ENCODE data around the gene INSYN1. TPM values are rescaled to one million over a fixed set of nuclear protein-coding genes. Genes with fewer than 3 reads are reported as not detected.

Gene INSYN1
- total RNA-seq, 2 experiments from 2014 or later: not detected

- DNase-seq (no peak), ATAC-seq (no peak)
- H3K4me3 Mint-ChIP-seq: no peak overlapping the region
- H3K36me3 Mint-ChIP-seq (ENCODE audit: low read depth): no peaks in the 10 kb centered on the region
- peaks cover 13% of the 10 kb centered on the region for H3K4me1 Mint-ChIP-seq (ENCODE audit: low read depth)
- ChIA-PET CTCF (interaction anchor here (0.6 to 2.0 kb wide), 7 partner anchors 9 to 1229 kb away, joined by 3 to 16 read pairs (median 3); no protein-coding TSS in a partner anchor), POLR2A (no interaction called here)
- no peaks in the 10 kb centered on the region for H3K9me3 Mint-ChIP-seq (ENCODE audit: insufficient read depth)
- no peak overlapping the region for H3K27ac Mint-ChIP-seq
- peaks cover 49% of the 10 kb centered on the region for H3K27me3 Mint-ChIP-seq (ENCODE audit: low read depth)
Measured at GRCh38 chr15:73691396-73691795, 61.8 kb downstream of the INSYN1 start.

GRCh38 chr15:73688455-73688854, 64.7 kb downstream of the INSYN1 start:
- Mint-ChIP-seq H3K27me3 (ENCODE audit: low read depth) (peaks cover 49% of the 10 kb centered on the region), H3K4me3 (no peak overlapping the region), H3K9me3 (ENCODE audit: insufficient read depth) (no peaks in the 10 kb centered on the region), H3K4me1 (ENCODE audit: low read depth) (peaks cover 8% of the 10 kb centered on the region), H3K36me3 (ENCODE audit: low read depth) (no peaks in the 10 kb centered on the region), H3K27ac (no peak overlapping the region)
- ATAC-seq (no peak), DNase-seq (no peak)
- CTCF ChIA-PET: interaction anchor here (0.6 to 3.7 kb wide), 3 partner anchors 11 to 16 kb away, joined by 3 to 30 read pairs (median 4); no protein-coding TSS in a partner anchor
- POLR2A ChIA-PET: no interaction called here

GRCh38 chr15:73687351-73687750, 65.8 kb downstream of the INSYN1 start:
- Mint-ChIP-seq H3K4me1 (ENCODE audit: low read depth) (peaks cover 11% of the 10 kb centered on the region), H3K27me3 (ENCODE audit: low read depth) (peaks cover 51% of the 10 kb centered on the region), H3K9me3 (ENCODE audit: insufficient read depth) (no peaks in the 10 kb centered on the region), H3K4me3 (no peak overlapping the region), H3K36me3 (ENCODE audit: low read depth) (no peaks in the 10 kb centered on the region), H3K27ac (no peak overlapping the region)
- CTCF ChIA-PET: interaction anchor here (2.0 to 3.7 kb wide), 2 partner anchors 10 to 17 kb away, joined by 17 to 30 read pairs; no protein-coding TSS in a partner anchor
- ATAC-seq (no peak), DNase-seq (no peak)
- POLR2A ChIA-PET: no interaction called here

- Mint-ChIP-seq H3K9me3 (ENCODE audit: insufficient read depth) (no peaks in the 10 kb centered on the region), H3K27me3 (ENCODE audit: low read depth) (peaks cover 57% of the 10 kb centered on the region), H3K4me1 (ENCODE audit: low read depth) (peaks cover 11% of the 10 kb centered on the region), H3K27ac (no peak overlapping the region), H3K36me3 (ENCODE audit: low read depth) (no peaks in the 10 kb centered on the region), H3K4me3 (no peak overlapping the region)
- POLR2A ChIA-PET: no interaction called here
- ATAC-seq (no peak), DNase-seq (no peak)
- CTCF ChIA-PET: interaction anchor here (1.4 to 4.4 kb wide), 6 partner anchors 8 to 50 kb away, joined by 4 to 30 read pairs (median 12); no protein-coding TSS in a partner anchor
Measured at GRCh38 chr15:73686781-73687256, 66.3 kb downstream of the INSYN1 start.

GRCh38 chr15:73685981-73686380, 67.2 kb downstream of the INSYN1 start:
- no peak overlapping the region for H3K4me3 Mint-ChIP-seq
- H3K27me3 Mint-ChIP-seq (ENCODE audit: low read depth): peaks cover 65% of the 10 kb centered on the region
- H3K4me1 Mint-ChIP-seq (ENCODE audit: low read depth): peaks cover 11% of the 10 kb centered on the region
- CTCF ChIA-PET: interaction anchor here (1.1 to 4.4 kb wide), 7 partner anchors 8 to 124 kb away, joined by 3 to 30 read pairs (median 7); no protein-coding TSS in a partner anchor
- H3K36me3 Mint-ChIP-seq (ENCODE audit: low read depth): no peaks in the 10 kb centered on the region
- POLR2A ChIA-PET: interaction anchor here (0.9 kb wide), 1 partner anchor 32 kb away, joined by 3 read pairs; no protein-coding TSS in a partner anchor
- H3K27ac Mint-ChIP-seq: no peak overlapping the region
- no peaks in the 10 kb centered on the region for H3K9me3 Mint-ChIP-seq (ENCODE audit: insufficient read depth)
- DNase-seq (no peak), ATAC-seq (no peak)

Other genes with a start within 250 kb of the INSYN1 start
- gene NPTN, start 120.0 kb downstream of the INSYN1 start, total RNA-seq: 10 to 100 TPM; 31.4 to 33.0 TPM
- gene CD276, start 69.0 kb downstream of the INSYN1 start, total RNA-seq: not detected
- gene TBC1D21, start 120.2 kb upstream of the INSYN1 start, total RNA-seq: not detected
- gene LOXL1, start 173.1 kb upstream of the INSYN1 start, total RNA-seq: 1 to 10 TPM; 5.9 to 8.4 TPM
- gene STOML1, start 238.9 kb upstream of the INSYN1 start, total RNA-seq: 10 to 100 TPM; 10.8 to 10.9 TPM
- gene PML, start 241.4 kb upstream of the INSYN1 start, total RNA-seq: 100 to 1,000 TPM; 108 to 115 TPM